ENCODE data around the gene LRP1-AS. TPM values are rescaled to one million over a fixed set of nuclear protein-coding genes. Genes with fewer than 3 reads are reported as not detected.

The LRP1-AS gene
- total RNA-seq, 2 experiments from 2014 or later, result not detected

GRCh38 chr12:57141249-57141648 is 6.2 kb downstream of the LRP1-AS start:
- H3K27ac Mint-ChIP-seq, result no peak overlapping the region
- ChIA-PET POLR2A (no interaction called here), CTCF (no interaction called here)
- no peaks in the 10 kb centered on the region for H3K9me3 Mint-ChIP-seq
- no peaks in the 10 kb centered on the region for H3K27me3 Mint-ChIP-seq
- H3K4me3 Mint-ChIP-seq, result no peak overlapping the region
- no peaks in the 10 kb centered on the region for H3K36me3 Mint-ChIP-seq (ENCODE audit: low read depth)
- no peak for DNase-seq
- H3K4me1 Mint-ChIP-seq, result peaks cover 8% of the 10 kb centered on the region

DNA sequence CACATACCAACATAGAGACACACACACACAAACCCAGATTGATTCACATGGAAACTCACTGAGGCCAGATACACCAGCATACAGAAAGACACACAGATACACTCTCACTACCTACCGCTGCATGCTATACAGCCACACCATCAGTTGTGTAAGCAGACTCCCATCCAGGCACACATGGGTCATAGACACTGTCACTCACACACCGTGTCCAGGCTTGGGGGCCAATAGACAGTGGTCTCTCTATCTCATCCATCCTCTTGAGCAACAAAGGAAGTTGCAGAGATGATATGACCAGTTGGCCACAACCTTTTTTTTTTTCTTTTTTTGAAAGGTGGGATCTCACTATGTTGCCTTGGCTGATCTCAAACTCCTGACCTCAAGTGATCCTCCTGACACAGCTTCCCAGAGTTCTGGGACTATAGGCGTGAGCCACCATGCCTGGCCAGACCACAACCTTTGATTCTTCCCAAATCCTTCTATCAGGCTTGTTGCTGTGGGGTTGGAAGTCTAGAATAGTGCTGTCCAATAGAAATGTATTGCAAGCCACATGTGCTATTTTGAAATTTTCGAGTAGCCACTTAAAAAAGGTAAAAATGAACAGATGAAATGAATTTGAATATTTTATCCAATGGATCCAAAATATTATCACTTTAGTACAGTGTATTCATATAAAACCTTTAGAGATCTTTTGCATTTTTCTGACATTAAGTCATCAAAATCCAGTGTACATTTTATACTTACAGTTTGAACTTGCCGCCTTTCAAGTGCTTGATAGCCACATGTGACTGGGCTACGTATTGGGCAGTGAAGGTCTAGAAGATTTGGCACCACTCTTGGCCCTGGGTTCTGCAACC is 7.4 kb downstream of the LRP1-AS start:
- POLR2A ChIA-PET, result no interaction called here
- CTCF ChIA-PET, result interaction anchor here (0.6 to 0.8 kb wide), 2 partner anchors 12 to 43 kb away, joined by 3 read pairs; no protein-coding TSS in a partner anchor

GRCh38 chr12:57138526-57139272 is 8.7 kb downstream of the LRP1-AS start:
- no peaks in the 10 kb centered on the region for H3K27me3 Mint-ChIP-seq
- POLR2A ChIA-PET, result no interaction called here
- no peak overlapping the region for H3K4me3 Mint-ChIP-seq

More for the DNA sequence above, 7.4 kb downstream of the LRP1-AS start:
- H3K27me3 Mint-ChIP-seq, result no peaks in the 10 kb centered on the region
- no peaks in the 10 kb centered on the region for H3K36me3 Mint-ChIP-seq (ENCODE audit: low read depth)
- peaks cover 8% of the 10 kb centered on the region for H3K4me1 Mint-ChIP-seq
- no peak overlapping the region for H3K27ac Mint-ChIP-seq
- DNase-seq, result no peak
- H3K4me3 Mint-ChIP-seq, result no peak overlapping the region
- no peaks in the 10 kb centered on the region for H3K9me3 Mint-ChIP-seq

DNA sequence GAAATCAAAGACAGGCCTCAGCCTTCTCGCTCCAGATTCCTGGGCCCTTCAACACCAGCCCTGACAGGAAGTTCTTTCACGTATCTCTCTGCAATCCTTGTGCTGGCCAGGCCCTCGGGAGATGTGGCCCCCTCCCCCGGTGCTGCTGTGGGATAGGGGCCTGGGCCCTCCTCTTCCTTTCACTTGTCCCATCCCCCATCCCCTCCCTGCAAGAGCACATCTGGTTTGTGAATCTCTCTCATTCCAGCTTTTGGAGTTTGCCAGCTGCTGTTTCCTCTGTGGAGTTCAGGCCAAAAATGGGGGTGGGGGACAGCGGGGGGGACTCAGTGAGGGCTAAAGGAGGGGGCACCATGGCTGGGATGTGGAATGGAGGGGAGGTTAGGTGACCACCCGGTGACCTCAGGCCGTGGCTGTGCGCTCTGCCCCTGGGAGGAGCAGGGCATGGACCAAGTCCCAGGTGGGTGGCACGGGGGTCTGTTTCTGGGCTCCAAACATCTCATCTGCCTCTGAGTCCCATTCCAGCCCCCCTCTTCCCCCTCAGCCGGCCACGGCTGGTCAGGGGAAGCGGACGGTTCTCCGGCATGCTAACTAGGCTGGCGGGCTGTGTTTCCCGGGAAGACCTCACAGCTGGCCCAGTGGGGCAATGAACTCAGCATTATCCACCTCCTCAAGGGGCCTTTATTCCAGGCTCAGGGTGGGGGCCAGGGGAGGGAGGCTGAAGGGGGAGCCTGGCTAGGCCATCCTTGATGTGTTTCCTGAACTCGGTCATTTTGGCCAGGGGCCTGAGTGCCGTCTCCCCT is 11.7 kb downstream of the LRP1-AS start:
- Mint-ChIP-seq H3K27me3 (peaks cover 14% of the 10 kb centered on the region), H3K27ac (no peak overlapping the region), H3K4me3 (no peak overlapping the region), H3K4me1 (no peaks in the 10 kb centered on the region), H3K9me3 (no peaks in the 10 kb centered on the region), H3K36me3 (ENCODE audit: low read depth) (no peaks in the 10 kb centered on the region)
- POLR2A ChIA-PET, result no interaction called here
- DNase-seq, result no peak
- CTCF ChIA-PET, result interaction anchor here (0.6 to 0.9 kb wide), 2 partner anchors 28 to 450 kb away, joined by 3 to 4 read pairs; no protein-coding TSS in a partner anchor

More at GRCh38 chr12:57138526-57139272, 8.7 kb downstream of the LRP1-AS start:
- CTCF ChIA-PET, result no interaction called here
- Mint-ChIP-seq H3K9me3 (no peaks in the 10 kb centered on the region), H3K36me3 (ENCODE audit: low read depth) (no peaks in the 10 kb centered on the region), H3K27ac (no peak overlapping the region), H3K4me1 (peaks cover 8% of the 10 kb centered on the region)
- DNase-seq, result no peak

DNA sequence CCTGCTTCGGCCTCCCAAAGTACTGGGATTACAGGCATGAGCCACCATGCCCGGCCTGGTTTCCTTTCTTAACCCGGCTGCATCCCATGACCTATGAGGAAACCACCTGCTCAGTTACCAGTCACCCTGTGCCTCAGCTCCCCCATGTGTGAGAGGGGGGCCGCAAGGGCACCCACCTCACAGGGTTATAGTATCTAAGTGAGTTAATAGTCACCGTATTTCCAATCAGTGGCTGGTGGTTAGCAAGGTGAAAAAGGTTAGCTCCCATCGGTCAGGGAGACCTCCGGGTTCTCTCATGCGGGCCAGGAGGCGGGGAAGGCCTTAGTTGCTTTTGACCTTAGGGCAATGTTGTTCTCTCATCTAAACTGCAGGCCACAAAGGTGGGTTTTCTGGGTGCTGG is 12.5 kb downstream of the LRP1-AS start:
- Mint-ChIP-seq H3K9me3 (no peaks in the 10 kb centered on the region), H3K4me3 (no peak overlapping the region), H3K27me3 (peaks cover 20% of the 10 kb centered on the region), H3K4me1 (peaks cover under 1% of the 10 kb centered on the region), H3K36me3 (ENCODE audit: low read depth) (no peaks in the 10 kb centered on the region), H3K27ac (no peak overlapping the region)
- no peak for DNase-seq
- CTCF ChIA-PET, result interaction anchor here (0.6 to 0.9 kb wide), 2 partner anchors 27 to 450 kb away, joined by 3 to 4 read pairs; no protein-coding TSS in a partner anchor
- POLR2A ChIA-PET, result no interaction called here

DNA sequence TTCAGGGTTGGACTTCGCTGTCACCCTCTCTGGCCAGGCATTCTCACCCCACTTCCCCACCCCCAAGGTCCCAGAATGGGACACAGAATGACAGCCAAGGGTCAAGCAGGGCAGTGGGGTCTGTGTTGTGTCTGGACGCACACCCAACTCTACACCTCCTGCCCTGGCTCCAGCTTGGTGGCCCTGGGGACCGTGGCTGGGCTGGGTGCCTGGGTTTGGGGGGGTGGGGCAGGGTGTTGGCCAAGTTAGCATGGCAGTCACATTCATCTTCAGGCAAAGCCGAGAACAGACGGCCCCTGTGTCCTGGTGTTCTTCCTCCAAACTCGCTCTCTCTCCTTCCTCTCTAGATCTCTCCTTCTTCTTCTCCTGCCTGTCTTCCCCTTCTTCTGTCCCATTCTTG is 13.5 kb downstream of the LRP1-AS start:
- ChIA-PET CTCF (no interaction called here), POLR2A (interaction anchor here (0.6 kb wide), 1 partner anchor 639 kb away, joined by 5 read pairs; no protein-coding TSS in a partner anchor)
- no peak overlapping the region for H3K4me3 Mint-ChIP-seq
- H3K9me3 Mint-ChIP-seq, result no peaks in the 10 kb centered on the region
- no peaks in the 10 kb centered on the region for H3K36me3 Mint-ChIP-seq (ENCODE audit: low read depth)
- peaks cover 4% of the 10 kb centered on the region for H3K4me1 Mint-ChIP-seq
- H3K27ac Mint-ChIP-seq, result no peak overlapping the region
- no peak for DNase-seq
- peaks cover 25% of the 10 kb centered on the region for H3K27me3 Mint-ChIP-seq

- Mint-ChIP-seq H3K9me3 (no peaks in the 10 kb centered on the region), H3K4me3 (no peak overlapping the region), H3K36me3 (ENCODE audit: low read depth) (no peaks in the 10 kb centered on the region), H3K4me1 (peaks cover 4% of the 10 kb centered on the region), H3K27me3 (peaks cover 25% of the 10 kb centered on the region), H3K27ac (no peak overlapping the region)
- CTCF ChIA-PET, result interaction anchor here (1.0 to 1.6 kb wide), 2 partner anchors 43 to 64 kb away, joined by 4 to 6 read pairs; no protein-coding TSS in a partner anchor
- POLR2A ChIA-PET, result no interaction called here
- DNase-seq, result no peak
Observed at GRCh38 chr12:57133013-57133569, 14.3 kb downstream of the LRP1-AS start.

DNA sequence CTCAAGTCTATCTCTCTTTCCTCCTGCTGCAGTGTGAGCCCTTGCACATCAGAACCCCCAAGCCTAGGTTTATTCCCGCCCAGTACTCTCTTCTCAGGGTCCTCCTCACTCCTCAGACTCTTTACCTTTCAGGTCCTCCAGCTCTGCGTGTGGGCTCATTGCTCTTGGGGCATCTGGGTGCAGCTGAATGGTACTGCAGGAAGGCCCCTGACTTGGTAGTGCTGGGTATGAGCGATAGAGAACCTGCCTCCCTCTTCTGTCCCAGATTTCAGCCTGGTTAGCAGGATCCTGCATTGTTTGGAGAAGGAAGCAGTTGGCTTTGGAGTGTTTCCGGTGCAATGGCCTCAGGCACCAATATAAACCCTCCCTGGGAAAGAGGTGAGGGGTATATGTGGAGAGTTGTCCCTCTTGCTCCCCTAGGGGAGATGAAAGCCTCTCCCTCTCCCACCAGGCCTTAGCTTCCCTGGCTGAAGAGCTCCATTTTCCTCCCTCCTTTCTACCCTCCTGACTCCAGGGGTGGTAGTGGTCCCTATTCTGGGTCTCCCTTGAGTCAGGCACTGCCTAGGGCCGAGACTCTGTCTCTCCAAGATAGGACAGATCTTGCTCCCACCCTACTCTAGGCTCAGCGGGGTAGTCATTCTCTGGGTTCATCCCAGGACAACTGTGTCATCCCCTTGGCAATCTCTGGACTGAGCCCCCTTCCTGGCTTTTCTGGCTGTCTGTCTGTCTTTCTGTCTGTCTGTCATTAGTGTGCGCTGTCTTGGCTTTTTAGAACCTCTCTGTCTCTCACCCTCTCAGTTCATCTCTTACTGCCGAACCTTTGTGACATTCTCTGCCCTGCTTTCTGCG is 15.3 kb downstream of the LRP1-AS start:
- Mint-ChIP-seq H3K27ac (no peak overlapping the region), H3K9me3 (no peaks in the 10 kb centered on the region), H3K27me3 (peaks cover 28% of the 10 kb centered on the region), H3K4me1 (peaks cover 7% of the 10 kb centered on the region), H3K36me3 (ENCODE audit: low read depth) (no peaks in the 10 kb centered on the region), H3K4me3 (no peak overlapping the region)
- ChIA-PET CTCF (interaction anchor here (1.0 to 2.1 kb wide), 5 partner anchors 9 to 63 kb away, joined by 4 to 7 read pairs (median 5); no protein-coding TSS in a partner anchor), POLR2A (no interaction called here)
- no peak for DNase-seq

DNA sequence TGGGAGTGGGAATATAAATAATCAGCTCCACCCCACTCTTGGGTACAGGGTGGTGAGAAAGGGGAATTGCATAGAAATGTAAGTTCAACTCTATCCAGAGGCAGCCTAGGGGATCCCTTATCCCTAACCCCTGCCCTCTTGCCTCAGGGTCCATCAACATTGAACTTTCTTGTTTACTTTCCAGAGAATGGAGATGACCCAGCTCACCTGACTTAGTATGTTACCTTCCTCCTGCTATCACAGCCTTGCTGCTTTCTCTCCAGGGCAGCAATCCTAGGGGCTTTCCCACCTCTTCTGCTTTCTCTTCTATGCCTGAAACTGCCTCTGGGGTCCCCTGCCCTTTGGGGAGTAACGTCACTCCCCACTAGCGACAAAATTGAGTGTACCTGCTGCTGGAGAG is 16.5 kb downstream of the LRP1-AS start:
- ChIA-PET POLR2A (no interaction called here), CTCF (interaction anchor here (1.5 to 2.1 kb wide), 2 partner anchors 15 to 19 kb away, joined by 5 to 7 read pairs; no protein-coding TSS in a partner anchor)
- Mint-ChIP-seq H3K4me3 (no peak overlapping the region), H3K27ac (no peak overlapping the region), H3K9me3 (no peaks in the 10 kb centered on the region), H3K36me3 (ENCODE audit: low read depth) (no peaks in the 10 kb centered on the region), H3K4me1 (peaks cover 11% of the 10 kb centered on the region), H3K27me3 (peaks cover 40% of the 10 kb centered on the region)
- DNase-seq, result no peak

DNA sequence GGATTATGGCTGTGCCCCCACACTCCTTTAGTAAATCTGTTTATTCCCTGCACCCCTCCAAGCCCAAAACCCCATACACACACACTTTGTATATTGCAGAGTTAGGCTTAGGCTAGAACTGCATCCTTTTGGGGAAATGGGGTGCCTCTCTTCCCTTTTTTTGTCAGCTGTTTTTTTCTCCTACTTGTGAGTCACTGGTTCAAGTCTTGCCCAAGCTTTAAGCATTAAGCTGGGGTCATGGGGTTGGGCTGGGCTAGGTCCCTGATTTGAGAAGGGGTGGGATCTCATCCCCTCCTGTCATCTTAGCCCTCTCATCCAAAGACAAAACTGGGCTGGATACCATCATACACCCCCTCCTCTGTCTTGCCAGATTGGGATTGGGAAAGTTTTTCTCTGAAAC is 17.5 kb downstream of the LRP1-AS start:
- ChIA-PET POLR2A (interaction anchor here (0.6 kb wide), 1 partner anchor 18 kb away, joined by 6 read pairs; no protein-coding TSS in a partner anchor), CTCF (interaction anchor here (0.5 to 2.6 kb wide), 3 partner anchors 20 to 439 kb away, joined by 3 to 7 read pairs (median 4); no protein-coding TSS in a partner anchor)
- Mint-ChIP-seq H3K9me3 (no peaks in the 10 kb centered on the region), H3K27me3 (peaks cover 45% of the 10 kb centered on the region), H3K36me3 (ENCODE audit: low read depth) (no peaks in the 10 kb centered on the region), H3K4me3 (peak overlapping the region; percentile 55), H3K4me1 (peaks cover 11% of the 10 kb centered on the region), H3K27ac (no peak overlapping the region)
- no peak for DNase-seq

DNA sequence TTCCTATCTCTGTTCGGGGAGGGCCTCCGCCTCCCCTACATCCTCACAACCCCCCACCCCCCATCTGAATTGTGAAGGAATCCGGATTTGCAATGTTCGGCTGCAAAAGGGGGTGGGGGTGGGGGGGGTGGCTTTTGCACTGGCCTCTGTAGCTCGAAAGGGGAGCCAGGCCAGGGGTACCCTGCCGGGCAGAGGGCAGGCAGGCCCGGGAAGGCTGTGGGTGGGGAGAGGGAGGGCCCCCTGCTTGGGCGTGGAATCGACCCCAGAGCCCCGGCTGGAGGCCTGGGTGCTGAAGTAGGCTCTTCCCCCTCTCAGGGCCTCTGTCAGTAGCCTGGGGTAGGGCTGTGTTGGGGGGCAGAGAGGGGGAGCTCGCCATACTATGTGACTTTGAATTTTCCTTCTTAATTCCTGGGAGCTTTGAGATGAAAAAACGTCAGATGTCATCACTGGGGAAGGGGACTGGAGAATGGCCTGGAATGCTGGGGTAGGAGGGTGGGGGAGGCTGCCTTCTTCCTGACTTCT is 18.0 kb downstream of the LRP1-AS start:
- Mint-ChIP-seq H3K36me3 (ENCODE audit: low read depth) (no peaks in the 10 kb centered on the region), H3K4me3 (peak overlapping the region; percentile 55), H3K4me1 (peaks cover 11% of the 10 kb centered on the region), H3K9me3 (no peaks in the 10 kb centered on the region), H3K27me3 (peaks cover 50% of the 10 kb centered on the region), H3K27ac (no peak overlapping the region)
- POLR2A ChIA-PET, result interaction anchor here (0.6 kb wide), 1 partner anchor 17 kb away, joined by 6 read pairs; no protein-coding TSS in a partner anchor
- CTCF ChIA-PET, result interaction anchor here (0.5 to 2.6 kb wide), 3 partner anchors 21 to 438 kb away, joined by 3 to 7 read pairs (median 4); no protein-coding TSS in a partner anchor
- DNase-seq, result no peak
